ENCODE measurements around the gene TYSND1.

GRCh38 chr10:70178139-70178725, 31.7 kb upstream of the TYSND1 start:
- TF ChIP-seq YY1 (IDR thresholded peaks at IDR 0.05; ENCODE audit: insufficient read depth, insufficient read length) (no peak), ZNF274 (IDR thresholded peaks at IDR 0.05; ENCODE audit: low read depth, low read length) (no peak), SUZ12 (IDR thresholded peaks at IDR 0.05; ENCODE audit: extremely low read depth, insufficient read depth, insufficient read length) (no peak)
